GM12874 (cell line): ENCODE data around the gene MZB1.
A peak's percentile ranks its signal among the peaks of the same experiment; 100 is the strongest.

Experiments used
- TF ChIP-seq, protein P1 (sequence below): IDR thresholded peaks from 2 replicates; pipeline ENCODE4 v1.5.1; 2011; ENCODE audit warnings: low read depth, mild to moderate bottlenecking, control low read depth, low read length, moderate library complexity; ENCODE audit not compliant: insufficient read depth

MZB1 gene

DNA sequence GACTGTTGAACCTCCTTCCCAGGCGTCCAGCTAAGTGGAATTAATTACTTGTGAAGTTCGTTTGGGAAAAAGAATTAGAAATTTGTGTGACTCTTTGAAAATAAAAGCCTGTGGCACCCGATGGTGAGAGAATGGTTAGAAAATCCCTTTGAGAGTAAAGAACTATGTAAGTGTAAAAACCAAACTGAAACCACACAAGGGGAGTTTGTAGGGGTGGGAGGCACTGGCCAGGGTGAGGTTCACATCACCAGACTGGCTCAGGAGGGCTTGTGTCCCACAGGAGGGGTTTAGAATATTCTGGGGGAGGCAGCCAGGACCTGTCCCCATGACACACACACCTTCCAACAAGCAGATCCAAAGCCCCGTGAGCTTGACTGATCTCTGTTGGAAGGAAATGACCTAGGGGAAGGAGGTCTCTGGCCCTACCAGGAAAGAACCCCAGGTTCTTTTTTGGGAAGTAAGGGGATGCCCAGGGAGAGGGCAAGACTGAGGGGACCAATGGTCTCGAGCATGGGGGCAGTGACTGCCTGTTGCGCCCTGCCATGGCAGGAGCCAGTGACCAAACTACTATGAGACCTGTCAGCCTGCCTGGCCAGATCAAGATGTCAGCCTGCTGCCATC, 9.9 kb upstream of the MZB1 start:
- TF ChIP-seq, protein P1, sequence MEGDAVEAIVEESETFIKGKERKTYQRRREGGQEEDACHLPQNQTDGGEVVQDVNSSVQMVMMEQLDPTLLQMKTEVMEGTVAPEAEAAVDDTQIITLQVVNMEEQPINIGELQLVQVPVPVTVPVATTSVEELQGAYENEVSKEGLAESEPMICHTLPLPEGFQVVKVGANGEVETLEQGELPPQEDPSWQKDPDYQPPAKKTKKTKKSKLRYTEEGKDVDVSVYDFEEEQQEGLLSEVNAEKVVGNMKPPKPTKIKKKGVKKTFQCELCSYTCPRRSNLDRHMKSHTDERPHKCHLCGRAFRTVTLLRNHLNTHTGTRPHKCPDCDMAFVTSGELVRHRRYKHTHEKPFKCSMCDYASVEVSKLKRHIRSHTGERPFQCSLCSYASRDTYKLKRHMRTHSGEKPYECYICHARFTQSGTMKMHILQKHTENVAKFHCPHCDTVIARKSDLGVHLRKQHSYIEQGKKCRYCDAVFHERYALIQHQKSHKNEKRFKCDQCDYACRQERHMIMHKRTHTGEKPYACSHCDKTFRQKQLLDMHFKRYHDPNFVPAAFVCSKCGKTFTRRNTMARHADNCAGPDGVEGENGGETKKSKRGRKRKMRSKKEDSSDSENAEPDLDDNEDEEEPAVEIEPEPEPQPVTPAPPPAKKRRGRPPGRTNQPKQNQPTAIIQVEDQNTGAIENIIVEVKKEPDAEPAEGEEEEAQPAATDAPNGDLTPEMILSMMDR = no peak

DNA sequence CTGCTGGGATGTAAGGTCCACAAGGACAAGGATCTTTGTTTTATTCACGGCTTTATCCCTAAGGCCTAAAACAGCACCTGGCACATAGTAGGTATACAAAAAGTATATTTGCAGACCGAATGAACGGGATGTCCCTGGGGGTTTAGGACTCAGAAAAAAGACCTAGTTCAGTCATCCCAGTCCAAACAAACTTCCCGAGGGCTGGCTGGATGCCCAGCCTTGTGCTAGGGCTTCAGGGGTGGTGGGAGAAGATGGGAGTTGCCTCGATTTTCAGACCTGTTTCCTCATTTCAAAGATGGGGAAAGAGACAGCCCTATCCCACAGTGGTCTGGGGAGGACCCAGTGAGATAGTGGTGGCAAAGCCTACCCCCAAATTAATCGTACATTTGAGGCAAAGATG, 8.2 kb upstream of the MZB1 start:
- TF ChIP-seq, protein P1 = no peak

DNA sequence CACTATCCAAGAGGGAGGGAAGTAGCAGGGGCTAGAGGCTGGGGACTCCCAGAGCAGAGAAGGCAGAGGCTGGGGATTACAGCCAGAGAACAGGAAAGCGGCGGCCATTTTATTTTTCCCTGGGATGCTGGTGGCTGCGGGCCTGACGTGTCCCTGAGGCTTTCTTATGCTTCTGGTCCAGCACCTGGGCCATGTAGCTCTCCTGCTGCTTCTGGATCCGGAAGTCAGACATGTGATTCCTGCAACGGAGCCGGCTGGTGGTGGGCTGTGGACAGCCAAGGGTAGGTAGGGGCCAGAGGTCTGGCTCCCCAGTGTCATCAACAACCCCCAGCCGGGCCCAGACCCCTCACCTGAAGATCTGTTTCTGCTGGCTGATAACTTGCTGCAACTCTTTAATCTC, 7.0 kb upstream of the MZB1 start:
- TF ChIP-seq, protein P1 = no peak

DNA sequence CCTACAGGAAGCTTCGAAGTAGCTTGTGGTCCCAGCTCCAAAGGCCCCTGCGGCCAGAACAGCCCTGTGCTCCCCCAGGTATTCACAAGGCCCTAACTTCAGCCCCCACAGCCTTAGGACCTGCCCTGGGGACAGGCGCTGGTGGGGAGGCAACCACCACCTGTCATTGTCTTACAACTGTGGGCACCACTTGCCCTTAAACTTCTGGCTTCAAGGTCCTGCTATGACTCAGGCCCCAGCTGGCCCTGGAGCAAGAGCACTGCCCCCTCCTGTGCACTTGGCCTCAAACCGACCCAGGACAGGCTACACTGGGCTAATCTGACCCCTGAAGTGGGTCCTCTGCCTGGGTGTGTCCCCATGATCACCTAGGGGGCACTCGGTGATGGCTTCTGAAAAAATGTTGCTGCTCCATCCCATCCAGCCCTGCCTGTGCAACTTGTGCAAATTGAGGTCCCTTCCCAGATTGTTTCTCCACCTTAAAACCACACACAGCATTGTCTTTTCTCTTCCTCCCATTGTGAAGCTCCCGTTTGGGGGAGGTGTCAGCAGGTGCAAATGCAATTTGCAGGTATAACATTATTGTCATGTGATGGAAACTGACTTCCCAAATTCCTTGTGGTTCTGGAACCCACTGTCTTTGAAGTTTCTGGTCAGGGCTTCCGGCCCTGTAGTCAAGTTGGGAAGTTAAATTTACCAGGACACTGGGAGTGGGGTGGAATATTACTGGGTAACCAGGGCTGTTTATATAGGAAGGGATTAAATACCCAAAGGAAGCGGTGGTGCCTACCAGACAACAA, 6.3 kb upstream of the MZB1 start:
- TF ChIP-seq, protein P1 = no peak

DNA sequence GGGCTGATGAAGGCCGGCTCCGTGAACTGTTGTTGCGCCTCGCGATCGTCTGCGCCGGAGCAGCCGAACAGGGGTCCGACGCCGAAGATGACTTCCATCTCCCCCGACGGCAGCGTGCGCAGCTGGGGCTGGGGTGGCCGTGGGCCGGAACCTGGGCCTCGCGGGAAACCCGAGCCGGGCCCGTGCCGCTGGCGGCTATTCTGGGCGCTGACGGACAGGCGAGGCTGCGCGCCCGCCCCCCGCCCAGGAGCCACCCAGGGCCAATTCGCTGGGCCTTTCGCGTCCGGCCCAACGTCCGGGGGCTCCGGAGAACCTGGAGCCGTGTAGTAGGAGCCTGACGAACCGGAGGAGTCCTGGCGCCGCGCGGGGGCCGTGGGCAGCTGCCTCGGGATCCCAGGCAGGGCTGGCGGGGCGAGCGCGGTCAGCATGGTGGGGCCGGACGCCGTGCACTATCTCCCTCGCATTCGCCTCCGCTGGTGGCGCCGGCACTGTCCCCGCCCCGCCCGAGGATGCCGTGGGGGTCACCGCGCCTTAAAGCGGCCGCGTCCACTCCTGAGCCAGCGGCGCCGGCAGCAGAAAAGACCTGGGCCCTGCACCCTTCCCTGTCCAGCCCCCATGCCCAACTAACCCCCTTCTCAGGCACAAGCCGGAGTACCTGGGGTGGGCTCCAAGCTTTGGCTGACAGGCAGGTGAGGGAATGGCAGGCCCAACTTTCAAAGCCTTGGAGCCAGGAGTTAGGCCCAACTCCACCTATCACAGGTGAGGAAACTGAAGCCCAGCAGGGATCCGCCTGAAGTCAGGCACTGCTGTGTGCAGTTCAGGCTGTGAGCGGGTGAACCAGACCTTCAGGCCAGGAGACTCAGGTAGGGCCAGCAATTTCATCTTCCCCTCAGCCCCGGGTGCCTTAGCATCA, 5.2 kb upstream of the MZB1 start, which contains the start of gene PROB1:
TSS of gene PROB1 (minus strand) at position 451 of the 913 bp plus-strand sequence. CDS start at position 428, 23 bp downstream.
- TF ChIP-seq, protein P1 = no peak

DNA sequence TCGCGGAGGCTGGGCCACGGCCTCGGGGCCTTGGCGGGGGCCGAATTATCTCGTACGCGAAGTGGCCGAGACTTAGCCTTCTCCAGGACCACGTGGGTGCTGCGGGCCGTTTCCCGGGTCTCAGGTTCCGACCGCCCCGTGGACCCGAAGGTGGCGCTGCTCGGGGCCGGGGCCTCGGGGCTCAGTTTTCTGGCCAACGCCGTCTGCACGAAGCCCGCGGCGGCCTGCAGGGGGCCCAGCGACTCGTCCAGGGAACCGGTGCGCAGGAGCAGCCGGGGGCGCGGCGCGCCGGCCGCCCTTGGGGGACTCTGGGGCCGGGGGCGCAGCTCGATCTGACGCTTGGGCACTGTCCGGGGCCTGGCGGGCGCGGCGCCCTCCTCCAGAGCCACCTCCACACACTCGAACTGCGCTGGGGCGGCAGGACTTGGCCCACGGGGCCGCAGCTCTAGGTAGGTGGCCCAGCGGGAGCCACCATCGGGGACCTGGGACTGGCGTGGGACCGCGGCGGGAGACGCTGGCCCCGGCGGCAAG, 4.5 kb upstream of the MZB1 start:
- TF ChIP-seq, protein P1 = peak; percentile 89

DNA sequence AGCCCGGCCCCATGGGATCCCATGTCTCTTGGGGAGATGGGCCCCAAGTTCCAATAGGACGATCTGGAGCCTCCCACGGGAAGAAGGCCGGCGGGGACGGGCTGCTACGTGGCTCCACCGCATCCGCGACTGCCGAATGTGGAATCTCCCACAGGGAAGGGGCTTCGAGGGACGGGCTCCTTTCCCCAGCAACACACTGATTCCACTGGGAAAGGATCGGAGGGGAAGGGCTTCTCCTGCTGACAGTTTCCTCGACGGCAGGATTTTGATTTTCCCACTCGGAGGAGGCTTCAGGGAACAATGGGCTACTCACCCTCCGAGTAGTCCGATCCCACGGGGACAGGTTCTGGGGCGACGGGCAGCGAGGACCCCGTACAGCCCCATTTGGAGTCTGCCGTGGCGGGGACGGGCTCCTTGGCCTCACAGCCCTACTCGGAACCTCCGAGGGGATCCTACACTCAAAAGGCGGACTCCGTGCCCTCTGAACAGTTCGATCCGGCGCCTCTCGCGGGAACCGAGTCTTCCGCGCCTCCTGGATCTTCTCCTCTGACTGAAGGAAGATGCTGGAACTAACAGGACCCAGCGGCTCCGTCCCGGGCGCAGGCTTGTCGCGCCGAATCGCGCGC, 3.9 kb upstream of the MZB1 start:
- TF ChIP-seq, protein P1 = no peak
